Measurements from ENCODE around the gene ASPHD2. TPM values are rescaled to one million over a fixed set of nuclear protein-coding genes. Genes with fewer than 3 reads are reported as not detected.

The ASPHD2 gene
- total RNA-seq, 4 donors from 2014 or later, result 0.20 to 1.2 (median 0.54) TPM

- Histone ChIP-seq H3K9me3 (no peaks in the 10 kb centered on the region), H3K4me1 (no peaks in the 10 kb centered on the region), H3K36me3 (peaks cover 0 to 81% (median 4%) of the 10 kb centered on the region in 3 donors), H3K4me3 (no peak overlapping the region), H3K27ac (no peak overlapping the region), H3K27me3 (no peaks in the 10 kb centered on the region)
- WGBS, 2 donors, result 95 to 96% methylated on average over 26 of the region's 26 CpGs
- DNase-seq (ENCODE audit: low spot score in 2 of 2), result no peak
- TF ChIP-seq POLR2A (IDR thresholded peaks at IDR 0.05), result no peak
- TF ChIP-seq EP300 (IDR thresholded peaks at IDR 0.05), result no peak
- TF ChIP-seq CTCF (IDR thresholded peaks at IDR 0.05), result no peak
These were observed 28.7 kb downstream of the ASPHD2 start for GRCh38 chr22:26457661-26458272.

GRCh38 chr22:26460202-26460601 is 31.1 kb downstream of the ASPHD2 start:
- Histone ChIP-seq H3K27ac (no peak overlapping the region), H3K27me3 (no peaks in the 10 kb centered on the region), H3K9me3 (no peaks in the 10 kb centered on the region), H3K36me3 (peaks cover 0 to 87% (median 4%) of the 10 kb centered on the region in 3 donors), H3K4me1 (peaks cover 0 to 7% (median 0%) of the 10 kb centered on the region in 4 donors), H3K4me3 (no peak overlapping the region)
- 81 to 84% methylated on average over 6 of the region's 6 CpGs for WGBS, 2 donors
- no peak for DNase-seq (ENCODE audit: low spot score in 2 of 2)
- TF ChIP-seq POLR2A (IDR thresholded peaks at IDR 0.05), result no peak
- no peak for TF ChIP-seq CTCF (IDR thresholded peaks at IDR 0.05)
- TF ChIP-seq EP300 (IDR thresholded peaks at IDR 0.05), result no peak

GRCh38 chr22:26461188-26461810 is 32.2 kb downstream of the ASPHD2 start:
- Histone ChIP-seq H3K4me3 (no peak overlapping the region), H3K4me1 (peaks cover 0 to 7% (median 0%) of the 10 kb centered on the region in 4 donors), H3K27me3 (no peaks in the 10 kb centered on the region), H3K36me3 (peaks cover 0 to 88% (median 1%) of the 10 kb centered on the region in 3 donors), H3K9me3 (no peaks in the 10 kb centered on the region), H3K27ac (no peak overlapping the region)
- no peak for TF ChIP-seq POLR2A (IDR thresholded peaks at IDR 0.05)
- TF ChIP-seq EP300 (IDR thresholded peaks at IDR 0.05), result no peak
- TF ChIP-seq CTCF (IDR thresholded peaks at IDR 0.05), result peak; percentile 50 to 68 (median 58)
- peak; percentile 32 to 71 for DNase-seq (ENCODE audit: low spot score in 2 of 2)
- 39 to 41% methylated on average over 3 of the region's 3 CpGs for WGBS, 2 donors

GRCh38 chr22:26462051-26462450 is 33.0 kb downstream of the ASPHD2 start:
- Histone ChIP-seq H3K27ac (no peak overlapping the region), H3K4me3 (no peak overlapping the region), H3K4me1 (peaks cover 0 to 7% (median 0%) of the 10 kb centered on the region in 4 donors), H3K9me3 (no peaks in the 10 kb centered on the region), H3K27me3 (no peaks in the 10 kb centered on the region), H3K36me3 (peaks cover 0 to 86% (median 3%) of the 10 kb centered on the region in 3 donors)
- TF ChIP-seq CTCF (IDR thresholded peaks at IDR 0.05), result no peak
- no peak for TF ChIP-seq EP300 (IDR thresholded peaks at IDR 0.05)
- no peak for TF ChIP-seq POLR2A (IDR thresholded peaks at IDR 0.05)
- DNase-seq (ENCODE audit: low spot score in 2 of 2), result no peak
- WGBS, 2 donors, result 86 to 87% methylated on average over 5 of the region's 5 CpGs

GRCh38 chr22:26462641-26463040 is 33.6 kb downstream of the ASPHD2 start:
- Histone ChIP-seq H3K36me3 (peaks cover 0 to 86% (median 4%) of the 10 kb centered on the region in 3 donors), H3K4me1 (peaks cover 0 to 7% (median 0%) of the 10 kb centered on the region in 4 donors), H3K4me3 (no peak overlapping the region), H3K9me3 (no peaks in the 10 kb centered on the region), H3K27me3 (no peaks in the 10 kb centered on the region), H3K27ac (peak overlapping the region in 1 of 4 donors; percentile 49)
- DNase-seq (ENCODE audit: low spot score in 2 of 2), result no peak
- 78 to 84% methylated on average over 3 of the region's 3 CpGs for WGBS, 2 donors
- no peak for TF ChIP-seq POLR2A (IDR thresholded peaks at IDR 0.05)
- no peak for TF ChIP-seq EP300 (IDR thresholded peaks at IDR 0.05)
- TF ChIP-seq CTCF (IDR thresholded peaks at IDR 0.05), result no peak

All from tibial nerve (tissue), 4 donors.